Calu3 (cell line): ENCODE measurements around the gene RPS15A. TPM values are rescaled to one million over a fixed set of nuclear protein-coding genes. Genes with fewer than 3 reads are reported as not detected.
"Not testable (repeated sequence)": the region's sequence is repeated elsewhere in the genome, so short reads cannot be mapped to it uniquely, and the experiment has no call there.

Source experiments
- BruUV-seq: library from RNA; stranded (reverse); fragments of 400-500 nt; replicated peaks from 2 replicates; lab custom pipeline; 2021; lab: Mats Ljungman, UMichigan
- CTCF ChIA-PET: fragments of 300-600 bp; sonication (Branson Sonifier 250); formaldehyde crosslinking; loops from one replicate; lab custom pipeline; 2022; ENCODE audit warnings: antibody characterized with exemption; lab: Charles Lee
- DNase-seq: peaks from one replicate; pipeline ENCODE4 v3.0.0; 2022
- H3K27ac Mint-ChIP-seq: one replicate; pipeline ENCODE4 v1.8.0; 2022; ENCODE audit warnings: mixed read lengths; ENCODE audit not compliant: unreplicated experiment
- H3K27me3 Mint-ChIP-seq: one replicate; pipeline ENCODE4 v1.8.0; 2022; ENCODE audit warnings: mixed read lengths; ENCODE audit not compliant: unreplicated experiment
- H3K36me3 Mint-ChIP-seq: one replicate; pipeline ENCODE4 v1.8.0; 2022; ENCODE audit warnings: mild to moderate bottlenecking, moderate library complexity, mixed read lengths; ENCODE audit not compliant: insufficient read depth, unreplicated experiment
- H3K4me1 Mint-ChIP-seq: one replicate; pipeline ENCODE4 v1.8.0; 2022; ENCODE audit warnings: mild to moderate bottlenecking, low read depth, mixed read lengths; ENCODE audit not compliant: unreplicated experiment
- H3K4me3 Mint-ChIP-seq: one replicate; pipeline ENCODE4 v1.8.0; 2022; ENCODE audit warnings: mild to moderate bottlenecking, low read depth, moderate library complexity, mixed read lengths; ENCODE audit not compliant: unreplicated experiment
- H3K9me3 Mint-ChIP-seq: one replicate; pipeline ENCODE4 v1.8.0; 2022; ENCODE audit warnings: low read depth, mixed read lengths; ENCODE audit not compliant: unreplicated experiment
- intact Hi-C: fragments of 100-400 bp; cut with micrococcal nuclease; formaldehyde crosslinking; loops from one replicate; pipeline ENCODE4 v1.10.0; 2022; ENCODE audit not compliant: unreplicated experiment
- total RNA-seq: library from RNA; stranded (reverse); gene quantifications from 2 replicates; pipeline ENCODE4 v1.2.3, GENCODE V29; 2022
- TF ChIP-seq, protein P1 (sequence below): fragments of 200-600 bp; IDR thresholded peaks from one replicate; pipeline ENCODE4 v1.8.0; 2022; ENCODE audit warnings: antibody characterized with exemption; ENCODE audit not compliant: unreplicated experiment

The RPS15A gene
- total RNA-seq, 1 experiment from 2014 or later, result 1,352 TPM

DNA sequence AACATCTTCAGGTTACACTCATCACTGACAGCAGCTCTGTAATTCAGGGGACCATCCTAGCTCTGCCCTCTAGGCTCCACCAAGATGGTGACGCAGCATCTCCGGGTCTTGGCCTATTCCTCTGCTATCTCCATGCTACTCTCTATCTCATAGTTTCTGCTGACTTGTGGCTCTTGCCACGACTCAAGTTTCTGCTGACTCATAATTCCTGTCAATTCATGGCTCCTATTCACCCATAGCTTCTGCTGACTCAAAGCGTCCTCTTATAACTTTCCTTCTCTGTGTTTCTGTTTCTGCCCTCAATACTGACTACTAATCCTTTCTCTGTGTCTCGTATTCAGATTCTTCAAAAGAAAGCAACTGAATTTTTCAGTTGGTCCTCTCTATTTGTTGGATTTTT lies 27.4 kb downstream of the RPS15A start:
- H3K4me1 Mint-ChIP-seq, BruUV-seq, H3K27ac Mint-ChIP-seq, H3K4me3 Mint-ChIP-seq, intact Hi-C loops, H3K36me3 Mint-ChIP-seq, H3K9me3 Mint-ChIP-seq, DNase-seq, CTCF ChIA-PET: not testable (repeated sequence)
- peaks cover 14% of the 10 kb centered on the region for H3K27me3 Mint-ChIP-seq

GRCh38 chr16:18759598-18760520 lies 30.3 kb downstream of the RPS15A start:
- H3K4me1 Mint-ChIP-seq, H3K36me3 Mint-ChIP-seq, CTCF ChIA-PET, H3K9me3 Mint-ChIP-seq, H3K4me3 Mint-ChIP-seq, H3K27ac Mint-ChIP-seq, intact Hi-C loops, BruUV-seq: not testable (repeated sequence)
- peak; percentile 57 for DNase-seq
- TF ChIP-seq, protein P1, sequence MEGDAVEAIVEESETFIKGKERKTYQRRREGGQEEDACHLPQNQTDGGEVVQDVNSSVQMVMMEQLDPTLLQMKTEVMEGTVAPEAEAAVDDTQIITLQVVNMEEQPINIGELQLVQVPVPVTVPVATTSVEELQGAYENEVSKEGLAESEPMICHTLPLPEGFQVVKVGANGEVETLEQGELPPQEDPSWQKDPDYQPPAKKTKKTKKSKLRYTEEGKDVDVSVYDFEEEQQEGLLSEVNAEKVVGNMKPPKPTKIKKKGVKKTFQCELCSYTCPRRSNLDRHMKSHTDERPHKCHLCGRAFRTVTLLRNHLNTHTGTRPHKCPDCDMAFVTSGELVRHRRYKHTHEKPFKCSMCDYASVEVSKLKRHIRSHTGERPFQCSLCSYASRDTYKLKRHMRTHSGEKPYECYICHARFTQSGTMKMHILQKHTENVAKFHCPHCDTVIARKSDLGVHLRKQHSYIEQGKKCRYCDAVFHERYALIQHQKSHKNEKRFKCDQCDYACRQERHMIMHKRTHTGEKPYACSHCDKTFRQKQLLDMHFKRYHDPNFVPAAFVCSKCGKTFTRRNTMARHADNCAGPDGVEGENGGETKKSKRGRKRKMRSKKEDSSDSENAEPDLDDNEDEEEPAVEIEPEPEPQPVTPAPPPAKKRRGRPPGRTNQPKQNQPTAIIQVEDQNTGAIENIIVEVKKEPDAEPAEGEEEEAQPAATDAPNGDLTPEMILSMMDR, result peak; percentile 72
- H3K27me3 Mint-ChIP-seq, result peaks cover 14% of the 10 kb centered on the region

DNA sequence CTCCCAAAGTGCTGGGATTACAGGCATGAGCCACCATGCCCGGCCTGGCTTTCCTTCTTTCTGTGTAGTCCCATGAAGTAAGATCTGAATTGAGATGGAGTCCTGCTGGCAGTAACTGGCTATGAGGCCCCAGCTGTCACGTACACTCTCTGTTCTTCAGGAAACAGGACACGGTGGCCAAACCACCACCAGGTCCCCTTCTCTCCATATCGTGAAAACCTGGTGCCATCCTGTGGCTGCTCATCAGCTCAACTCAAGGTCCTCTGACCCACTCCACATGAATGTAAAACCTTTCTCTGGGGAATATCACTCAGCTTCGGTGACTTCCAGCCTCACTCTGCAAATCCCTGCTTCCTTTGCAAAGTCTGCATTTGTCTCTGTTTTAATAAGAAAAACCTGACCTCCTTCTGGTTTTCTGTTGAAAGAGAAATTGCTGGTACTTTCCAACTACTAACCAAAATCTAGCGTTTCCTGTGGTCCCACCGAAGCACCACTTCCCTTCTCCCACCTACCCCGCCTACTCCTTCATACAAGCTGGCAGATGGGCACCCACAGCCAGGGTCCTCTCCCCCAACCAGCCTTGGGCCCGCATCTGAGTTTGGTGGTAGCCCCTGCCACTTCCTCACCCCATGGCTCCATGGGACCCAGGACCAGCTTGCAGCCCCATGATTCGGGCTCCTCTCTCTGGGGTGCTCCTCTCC lies 32.0 kb downstream of the RPS15A start:
- H3K27ac Mint-ChIP-seq, H3K4me1 Mint-ChIP-seq, BruUV-seq, CTCF ChIA-PET, DNase-seq, H3K9me3 Mint-ChIP-seq, intact Hi-C loops, H3K36me3 Mint-ChIP-seq, H3K4me3 Mint-ChIP-seq: not testable (repeated sequence)
- peaks cover 14% of the 10 kb centered on the region for H3K27me3 Mint-ChIP-seq

GRCh38 chr16:18756639-18757038 lies 33.5 kb downstream of the RPS15A start:
- BruUV-seq, H3K4me1 Mint-ChIP-seq, DNase-seq, CTCF ChIA-PET, H3K9me3 Mint-ChIP-seq, intact Hi-C loops, H3K4me3 Mint-ChIP-seq, H3K27ac Mint-ChIP-seq, H3K36me3 Mint-ChIP-seq: not testable (repeated sequence)
- H3K27me3 Mint-ChIP-seq, result peaks cover 14% of the 10 kb centered on the region

GRCh38 chr16:18742870-18743269 lies 47.3 kb downstream of the RPS15A start:
- H3K27me3 Mint-ChIP-seq, H3K4me3 Mint-ChIP-seq, intact Hi-C loops, H3K36me3 Mint-ChIP-seq, CTCF ChIA-PET, H3K27ac Mint-ChIP-seq, BruUV-seq, DNase-seq, H3K9me3 Mint-ChIP-seq, H3K4me1 Mint-ChIP-seq: not testable (repeated sequence)

GRCh38 chr16:18740027-18740426 lies 50.1 kb downstream of the RPS15A start:
- H3K27ac Mint-ChIP-seq, H3K4me1 Mint-ChIP-seq: not testable (repeated sequence)
- CTCF ChIA-PET, result interaction anchor here (0.6 kb wide), 1 partner anchor 1782 kb away, joined by 3 read pairs; no protein-coding TSS in a partner anchor

GRCh38 chr16:18738768-18739167 lies 51.4 kb downstream of the RPS15A start:
- H3K4me3 Mint-ChIP-seq, BruUV-seq, H3K27me3 Mint-ChIP-seq, DNase-seq, H3K27ac Mint-ChIP-seq, H3K36me3 Mint-ChIP-seq, H3K4me1 Mint-ChIP-seq, H3K9me3 Mint-ChIP-seq, intact Hi-C loops, CTCF ChIA-PET: not testable (repeated sequence)

More at GRCh38 chr16:18740027-18740426, 50.1 kb downstream of the RPS15A start:
- intact Hi-C loops, H3K4me3 Mint-ChIP-seq, H3K9me3 Mint-ChIP-seq, DNase-seq, H3K27me3 Mint-ChIP-seq, H3K36me3 Mint-ChIP-seq, BruUV-seq: not testable (repeated sequence)

- DNase-seq, H3K4me3 Mint-ChIP-seq, H3K9me3 Mint-ChIP-seq, H3K36me3 Mint-ChIP-seq, H3K27me3 Mint-ChIP-seq, H3K27ac Mint-ChIP-seq, H3K4me1 Mint-ChIP-seq, BruUV-seq, CTCF ChIA-PET, intact Hi-C loops: not testable (repeated sequence)
These were observed 55.9 kb downstream of the RPS15A start for GRCh38 chr16:18734279-18734678.
